Esophagus muscularis mucosa (tissue), 4 donors: ENCODE data around the gene APOC1. TPM values are rescaled to one million over a fixed set of nuclear protein-coding genes. Genes with fewer than 3 reads are reported as not detected.

ENCODE experiments used
- DNase-seq: peaks from one replicate; pipeline ENCODE4 v3.0.0-alpha.2; 2017; ENCODE audit errors: extremely low spot score
- H3K27ac ChIP-seq, 4 donors: fragments of 200-600 bp; sonication (generic); replicated peaks in 1 of 4; 1 replicate in 3 of 4; 2 replicates in 1 of 4; pipeline ENCODE4 v1.5.1; 2016 to 2019; ENCODE audit warnings: mild to moderate bottlenecking in 1 of 4
- H3K27me3 ChIP-seq, 4 donors: fragments of 200-600 bp; sonication (generic); one replicate each; pipeline versions ENCODE4 v1.5.1 to v1.6.0; 2016 to 2019
- H3K36me3 ChIP-seq, 4 donors: fragments of 200-600 bp; sonication (generic); one replicate each; pipeline ENCODE4 v1.5.1; 2016 to 2019
- H3K4me1 ChIP-seq, 4 donors: fragments of 200-600 bp; sonication (generic); one replicate each; pipeline ENCODE4 v1.5.1; 2016 to 2019
- H3K4me3 ChIP-seq, 4 donors: fragments of 200-600 bp; sonication (generic); 1 replicate in 2 of 4; 2 replicates in 2 of 4; pipeline ENCODE4 v1.5.1; 2016 to 2019; ENCODE audit warnings: mild to moderate bottlenecking in 4 of 4, moderate library complexity in 1 of 4
- H3K9me3 ChIP-seq, 4 donors: fragments of 200-600 bp; sonication (generic); 1 replicate in 3 of 4; 2 replicates in 1 of 4; pipeline ENCODE4 v1.5.1; 2016 to 2019
- EP300 ChIP-seq: sonication (generic); formaldehyde crosslinking; IDR thresholded peaks from one replicate; pipeline ENCODE4 v1.6.1; 2017; ENCODE audit warnings: antibody characterized with exemption
- POLR2A ChIP-seq: fragments of 450-650 bp; IDR thresholded peaks from one replicate; pipeline ENCODE4 v1.6.1; 2017; ENCODE audit warnings: antibody characterized with exemption, moderate library complexity, mild to moderate bottlenecking, low read depth
- POLR2AphosphoS5 ChIP-seq, 2 donors: sonication (generic); formaldehyde crosslinking; IDR thresholded peaks; one replicate each; pipeline ENCODE4 v1.6.1; 2017; ENCODE audit warnings: antibody characterized with exemption in 2 of 2
- WGBS: methylation state at CpG from one replicate; pipeline ENCODE4 v1.1.5; 2018; 5-methylcytosine and 5-hydroxymethylcytosine counted together
- intact Hi-C: fragments of 100-400 bp; cut with DNase I; formaldehyde crosslinking; loops from one replicate; pipeline ENCODE4 v1.15.1; 2023
- total RNA-seq, 4 donors: library from RNA; depleted of rRNA; stranded (reverse); fragments of >200 nt; gene quantifications; one replicate each; pipeline versions ENCODE4 v1.1.0 to v1.2.1, GENCODE V29; 2016
- TF ChIP-seq, protein P1 (sequence below), 3 experiments: fragments of 200-600 bp in 2 of 3; fragments of 450-650 bp in 1 of 3; sonication (generic) in 2 of 3; IDR thresholded peaks; one replicate each; pipeline ENCODE4 v1.5.1; 2017 to 2019; ENCODE audit warnings: antibody characterized with exemption in 3 of 3, mild to moderate bottlenecking in 2 of 3, moderate library complexity in 1 of 3

Gene APOC1
- total RNA-seq, 4 donors from 2014 or later: 2.5 TPM; not detected in 3

DNA sequence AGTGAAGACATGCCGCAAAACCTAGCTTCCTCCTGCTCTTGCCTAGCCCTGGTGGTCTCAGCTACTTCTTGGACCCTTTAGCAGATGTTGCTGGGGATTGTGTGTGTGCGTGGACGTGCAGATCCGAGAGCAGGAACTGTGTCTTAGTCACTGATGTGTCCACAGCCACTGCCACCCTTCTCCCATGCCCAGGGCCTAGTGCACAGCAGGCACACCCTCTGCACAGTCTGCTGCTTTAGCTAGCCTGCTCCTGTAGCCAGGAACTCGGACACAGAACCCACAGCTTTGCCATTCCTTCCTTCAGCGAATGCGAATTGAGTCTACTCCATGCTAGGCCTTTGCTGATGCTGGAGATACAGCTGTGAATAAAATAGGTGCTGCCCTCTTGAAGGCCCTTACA, 43.1 kb downstream of the APOC1 start:
- intact Hi-C loops: no loop called here

DNA sequence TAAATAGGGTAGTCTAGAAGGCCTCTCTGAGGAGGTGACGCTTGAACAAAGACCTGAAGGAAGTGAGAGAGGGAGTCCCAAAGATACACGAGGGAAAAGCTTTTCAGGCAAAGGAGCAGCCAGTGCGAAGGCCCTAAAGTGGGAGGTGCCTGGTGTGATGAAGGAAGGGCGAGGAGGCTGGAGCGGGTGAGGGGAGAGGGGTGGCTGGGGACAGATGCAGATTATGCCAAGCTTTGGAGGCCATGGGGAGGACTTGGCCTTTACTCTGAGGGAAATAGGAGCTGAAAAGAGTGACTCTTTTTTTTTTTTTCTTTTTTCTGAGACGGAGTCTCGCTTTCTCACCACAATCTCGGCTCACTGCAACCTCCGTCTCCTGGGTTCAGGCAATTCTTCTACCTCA, 43.7 kb downstream of the APOC1 start:
- no peak overlapping the region for H3K4me3 ChIP-seq
- TF ChIP-seq POLR2AphosphoS5 (IDR thresholded peaks at IDR 0.05): no peak
- TF ChIP-seq, protein P1, sequence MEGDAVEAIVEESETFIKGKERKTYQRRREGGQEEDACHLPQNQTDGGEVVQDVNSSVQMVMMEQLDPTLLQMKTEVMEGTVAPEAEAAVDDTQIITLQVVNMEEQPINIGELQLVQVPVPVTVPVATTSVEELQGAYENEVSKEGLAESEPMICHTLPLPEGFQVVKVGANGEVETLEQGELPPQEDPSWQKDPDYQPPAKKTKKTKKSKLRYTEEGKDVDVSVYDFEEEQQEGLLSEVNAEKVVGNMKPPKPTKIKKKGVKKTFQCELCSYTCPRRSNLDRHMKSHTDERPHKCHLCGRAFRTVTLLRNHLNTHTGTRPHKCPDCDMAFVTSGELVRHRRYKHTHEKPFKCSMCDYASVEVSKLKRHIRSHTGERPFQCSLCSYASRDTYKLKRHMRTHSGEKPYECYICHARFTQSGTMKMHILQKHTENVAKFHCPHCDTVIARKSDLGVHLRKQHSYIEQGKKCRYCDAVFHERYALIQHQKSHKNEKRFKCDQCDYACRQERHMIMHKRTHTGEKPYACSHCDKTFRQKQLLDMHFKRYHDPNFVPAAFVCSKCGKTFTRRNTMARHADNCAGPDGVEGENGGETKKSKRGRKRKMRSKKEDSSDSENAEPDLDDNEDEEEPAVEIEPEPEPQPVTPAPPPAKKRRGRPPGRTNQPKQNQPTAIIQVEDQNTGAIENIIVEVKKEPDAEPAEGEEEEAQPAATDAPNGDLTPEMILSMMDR (IDR thresholded peaks at IDR 0.05): no peak
- TF ChIP-seq POLR2A: no peak
- TF ChIP-seq EP300: no peak
- peaks cover 35 to 68% (median 58%) of the 10 kb centered on the region in 4 donors for H3K4me1 ChIP-seq
- no peaks in the 10 kb centered on the region for H3K27me3 ChIP-seq
- no peaks in the 10 kb centered on the region for H3K9me3 ChIP-seq
- intact Hi-C loops: no loop called here
- peaks cover 13 to 34% (median 27%) of the 10 kb centered on the region in 4 donors for H3K36me3 ChIP-seq
- H3K27ac ChIP-seq: no peak overlapping the region
- DNase-seq: no peak
- WGBS: 81% methylated on average over 9 of the region's 9 CpGs

More for the DNA sequence above, 43.1 kb downstream of the APOC1 start:
- peaks cover 35 to 68% (median 61%) of the 10 kb centered on the region in 4 donors for H3K4me1 ChIP-seq
- peaks cover 7 to 34% (median 21%) of the 10 kb centered on the region in 4 donors for H3K36me3 ChIP-seq
- no peak overlapping the region for H3K27ac ChIP-seq
- no peak for DNase-seq
- H3K9me3 ChIP-seq: no peaks in the 10 kb centered on the region
- H3K27me3 ChIP-seq: no peaks in the 10 kb centered on the region
- H3K4me3 ChIP-seq: no peak overlapping the region
- TF ChIP-seq, protein P1 (IDR thresholded peaks at IDR 0.05): no peak
- TF ChIP-seq EP300 (no peak), POLR2A (no peak), POLR2AphosphoS5 (IDR thresholded peaks at IDR 0.05) (no peak)
- WGBS: 77% methylated on average over 7 of the region's 7 CpGs

DNA sequence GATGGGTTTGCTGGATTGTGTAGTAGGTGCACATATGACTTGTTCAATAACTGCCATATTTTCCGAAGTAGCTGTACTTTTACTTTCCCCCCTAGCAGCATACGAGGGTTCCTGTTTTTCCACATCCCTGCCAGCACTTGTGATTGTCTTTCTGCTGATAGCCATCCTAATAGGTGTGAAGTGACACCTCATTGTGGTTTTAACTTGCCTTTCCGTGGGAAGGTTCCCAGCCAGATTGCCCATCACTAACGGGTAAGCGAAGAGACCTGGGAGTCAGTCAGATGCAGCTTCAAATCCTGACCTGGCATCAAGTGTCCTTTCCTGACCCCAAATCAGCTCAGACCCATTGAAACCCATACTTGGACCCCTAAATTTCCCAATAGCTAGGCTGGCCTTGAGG, 45.3 kb downstream of the APOC1 start:
- 73% methylated on average over 5 of the region's 5 CpGs for WGBS
- H3K9me3 ChIP-seq: no peaks in the 10 kb centered on the region
- no peak for TF ChIP-seq POLR2A
- TF ChIP-seq, protein P1 (IDR thresholded peaks at IDR 0.05): no peak
- no peak for TF ChIP-seq POLR2AphosphoS5 (IDR thresholded peaks at IDR 0.05)
- no peak for TF ChIP-seq EP300
- no peaks in the 10 kb centered on the region for H3K27me3 ChIP-seq
- intact Hi-C loops: no loop called here
- no peak overlapping the region for H3K4me3 ChIP-seq
- DNase-seq: no peak
- H3K27ac ChIP-seq: no peak overlapping the region
- H3K36me3 ChIP-seq: peaks cover 21 to 49% (median 39%) of the 10 kb centered on the region in 4 donors
- peaks cover 27 to 54% (median 44%) of the 10 kb centered on the region in 4 donors for H3K4me1 ChIP-seq

DNA sequence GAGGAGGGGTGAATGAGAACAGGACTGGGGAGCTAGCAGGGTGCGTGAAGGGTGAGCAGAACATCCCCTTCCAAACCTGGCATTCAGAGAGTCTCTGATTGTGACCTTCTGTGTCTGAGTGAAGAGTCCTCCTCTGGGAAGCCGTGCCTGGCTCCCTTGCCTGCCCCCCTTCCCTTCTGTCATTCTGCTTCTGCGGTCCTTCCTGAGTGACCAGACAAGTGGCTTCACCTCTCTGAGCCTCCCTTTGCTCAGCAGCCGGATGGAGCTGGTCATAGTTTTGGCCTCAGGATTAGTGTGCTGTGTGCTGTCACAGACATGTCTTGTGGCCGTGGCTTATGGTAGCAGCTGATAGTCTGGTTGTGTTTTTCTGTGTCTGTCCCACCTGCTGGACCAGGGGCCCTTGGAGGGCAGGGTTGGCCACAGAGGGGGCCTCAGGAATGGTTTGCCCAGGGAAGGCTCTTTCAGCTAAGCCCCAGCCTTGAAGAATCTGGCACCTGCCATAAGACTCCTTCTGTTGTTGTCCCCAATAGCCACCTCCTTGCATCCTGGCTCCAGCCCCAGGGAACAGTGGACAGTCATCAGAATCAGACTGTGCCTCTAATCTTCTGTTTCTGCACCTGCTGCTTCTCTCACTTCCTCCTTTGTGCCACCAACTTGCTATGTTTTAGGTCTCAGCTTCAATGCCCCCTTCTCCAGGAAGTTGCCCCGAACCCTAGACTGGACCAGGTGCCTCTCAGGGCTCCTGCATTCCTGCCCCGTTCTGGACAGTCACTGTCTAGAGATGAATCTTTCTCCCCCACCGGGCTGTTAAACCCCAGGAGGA, 46.7 kb downstream of the APOC1 start:
- 77% methylated on average over 6 of the region's 8 CpGs for WGBS
- Histone ChIP-seq H3K36me3 (peaks cover 23 to 63% (median 52%) of the 10 kb centered on the region in 4 donors), H3K4me3 (no peak overlapping the region), H3K4me1 (peaks cover 24 to 47% (median 39%) of the 10 kb centered on the region in 4 donors), H3K27me3 (no peaks in the 10 kb centered on the region), H3K9me3 (no peaks in the 10 kb centered on the region), H3K27ac (no peak overlapping the region)
- intact Hi-C loops: no loop called here
- no peak for TF ChIP-seq POLR2AphosphoS5 (IDR thresholded peaks at IDR 0.05)
- TF ChIP-seq, protein P1 (IDR thresholded peaks at IDR 0.05): no peak
- TF ChIP-seq POLR2A: no peak
- TF ChIP-seq EP300: no peak
- no peak for DNase-seq
